ENCODE measurements around the gene ZNFX1.
"Not testable (repeated sequence)": the region's sequence is repeated elsewhere in the genome, so short reads cannot be mapped to it uniquely, and the experiment has no call there.

ZNFX1 gene

GRCh38 chr20:49278036-49278817 is at the start of gene ZNFX1:
ZNFX1 (minus strand) TSS chr20:49278057; CDS start chr20:49275839, 2,218 bp downstream.
- DNase-seq = peak; percentile 96

DNA sequence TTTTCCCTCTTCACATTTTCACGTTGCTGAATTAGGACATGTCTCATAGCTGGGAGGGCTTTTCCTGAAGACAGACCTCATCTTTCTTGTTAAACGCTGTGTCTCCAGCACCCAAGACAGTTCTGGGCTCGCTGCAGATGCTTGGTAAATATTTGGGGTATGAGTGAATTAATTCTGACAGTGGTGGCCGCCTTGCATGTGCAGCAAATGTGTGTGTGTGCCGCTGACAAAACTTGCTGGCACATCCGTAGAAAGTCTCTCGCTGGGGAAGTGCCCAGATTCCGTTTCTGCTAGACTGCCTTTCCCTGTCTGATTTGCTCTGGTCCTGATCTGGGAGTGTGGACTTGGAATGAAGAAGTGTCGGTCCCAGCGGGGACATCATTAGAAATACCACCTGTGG is 48.2 kb upstream of the ZNFX1 start:
- DNase-seq = no peak

- DNase-seq = no peak
Measured at GRCh38 chr20:49324306-49324705, 46.4 kb upstream of the ZNFX1 start.

DNA sequence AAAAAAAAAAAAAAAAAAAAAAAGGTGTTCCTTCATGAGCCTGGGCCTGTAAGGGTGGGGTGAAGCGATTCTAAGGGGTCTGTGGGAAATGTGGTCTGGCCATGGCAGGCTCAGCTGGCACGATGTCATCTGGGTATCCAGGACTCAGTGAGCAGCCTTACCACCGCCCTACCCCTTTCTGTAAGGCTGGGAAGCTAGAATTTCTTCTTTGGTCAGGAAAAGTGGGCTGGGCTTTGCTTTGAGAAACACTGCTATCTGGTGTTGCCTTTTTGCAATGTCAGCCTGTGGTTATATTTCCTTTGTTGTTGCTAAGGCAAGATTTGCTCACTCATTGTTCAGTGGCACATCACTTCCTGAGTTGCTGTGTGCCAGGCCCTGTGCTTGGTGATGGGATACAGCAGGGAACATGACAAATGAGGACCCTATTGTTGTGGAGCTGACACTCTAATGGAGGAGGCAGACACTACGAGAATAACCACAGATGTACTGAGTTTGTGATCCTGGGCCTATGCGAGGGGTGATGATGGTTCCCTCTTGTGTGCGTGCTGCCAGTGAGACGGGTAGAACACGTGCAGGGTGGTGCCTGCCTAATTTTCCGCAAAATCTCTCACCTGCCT is 45.9 kb upstream of the ZNFX1 start:
- peak; percentile 23 for DNase-seq

GRCh38 chr20:49320460-49320859 is 42.6 kb upstream of the ZNFX1 start:
- DNase-seq = no peak

DNA sequence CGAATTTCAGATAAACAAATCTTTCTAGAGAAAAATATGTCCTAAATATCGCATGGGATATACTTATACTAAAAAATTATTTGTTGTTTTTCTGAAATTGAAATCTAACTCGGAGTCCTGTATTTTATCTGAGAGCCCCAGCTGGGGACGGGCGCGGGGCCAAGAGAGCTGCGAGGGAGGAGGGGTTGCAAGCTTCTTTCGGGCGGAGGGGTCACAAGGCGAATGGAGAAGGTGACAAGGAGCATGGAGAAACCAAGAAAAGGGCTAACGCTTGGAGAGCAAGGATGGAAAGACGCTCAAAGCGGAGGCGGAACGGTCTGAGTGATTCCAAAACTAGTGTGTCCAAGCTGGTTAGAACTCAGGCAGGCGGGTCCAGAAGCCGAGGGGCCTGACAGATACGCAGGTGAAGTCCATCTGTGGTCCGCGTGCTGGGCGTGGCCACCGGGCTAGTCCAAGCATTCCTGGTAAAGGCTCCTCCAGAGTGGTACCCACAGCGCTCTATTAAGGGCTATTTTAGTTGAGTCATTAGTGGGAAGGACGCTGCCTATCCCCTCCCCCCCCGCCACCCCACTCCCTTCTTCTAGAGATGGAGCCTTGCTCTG is 41.5 kb upstream of the ZNFX1 start:
- no peak for DNase-seq

DNA sequence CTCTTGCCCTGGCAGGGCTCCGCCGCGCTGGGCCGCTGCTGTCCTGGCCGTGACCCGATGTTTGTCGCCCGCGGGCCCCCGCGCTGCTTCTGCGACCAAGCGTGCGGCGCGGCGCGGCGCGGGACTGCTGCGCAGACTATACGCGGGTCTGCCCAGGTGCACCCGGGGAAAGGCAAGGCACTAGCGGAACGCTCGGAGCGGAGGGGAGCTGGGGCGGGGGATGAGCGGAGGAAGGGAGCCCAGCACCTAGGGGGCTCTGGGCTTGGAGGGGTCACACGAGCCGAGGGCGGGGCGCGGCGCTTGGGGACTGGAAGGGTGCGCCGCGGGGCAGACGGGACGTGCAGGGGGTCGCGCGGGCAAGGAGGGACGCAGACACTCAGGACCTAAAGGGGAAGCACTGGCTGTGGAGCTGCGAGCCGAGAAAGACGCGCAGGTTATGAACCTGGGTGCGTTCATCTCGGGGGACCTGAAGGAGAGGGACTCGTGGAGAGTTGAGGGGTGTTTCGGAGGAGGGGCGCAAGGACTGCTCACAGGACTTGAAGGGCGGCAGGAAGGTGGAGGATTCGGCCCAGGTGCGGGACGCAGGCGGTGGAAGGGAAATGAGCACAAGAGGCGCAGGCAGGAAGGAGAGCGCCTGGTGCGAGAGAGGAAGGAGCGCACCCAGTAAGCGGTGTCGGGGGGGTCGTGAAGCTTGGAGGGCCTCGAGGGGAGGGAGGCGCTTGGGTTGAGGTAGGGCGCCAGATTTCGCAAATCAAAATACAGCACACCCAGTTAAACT is 40.8 kb upstream of the ZNFX1 start:
- no peak for DNase-seq

GRCh38 chr20:49318091-49318429 is 40.2 kb upstream of the ZNFX1 start:
- DNase-seq = no peak

DNA sequence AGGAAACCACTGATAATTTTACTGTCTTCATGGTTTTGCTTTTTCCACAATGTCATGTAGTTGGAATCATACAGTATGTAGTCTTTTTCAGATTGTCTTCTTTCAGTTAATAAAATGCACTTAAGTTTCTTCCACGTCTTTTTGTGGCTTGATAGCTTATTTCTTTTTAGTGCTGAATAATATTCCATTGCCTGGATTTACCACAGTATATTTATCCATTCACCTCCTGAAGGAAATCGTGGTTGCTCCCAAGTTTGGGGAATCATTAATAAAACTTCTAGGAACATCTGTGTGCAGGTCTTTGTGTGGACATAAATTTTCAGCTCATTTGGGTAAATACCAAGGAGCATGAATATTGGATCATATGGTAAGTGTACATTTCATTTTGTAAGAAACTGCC is 38.8 kb upstream of the ZNFX1 start:
- no peak for DNase-seq

GRCh38 chr20:49315580-49315979 is 37.7 kb upstream of the ZNFX1 start:
- no peak for DNase-seq

DNA sequence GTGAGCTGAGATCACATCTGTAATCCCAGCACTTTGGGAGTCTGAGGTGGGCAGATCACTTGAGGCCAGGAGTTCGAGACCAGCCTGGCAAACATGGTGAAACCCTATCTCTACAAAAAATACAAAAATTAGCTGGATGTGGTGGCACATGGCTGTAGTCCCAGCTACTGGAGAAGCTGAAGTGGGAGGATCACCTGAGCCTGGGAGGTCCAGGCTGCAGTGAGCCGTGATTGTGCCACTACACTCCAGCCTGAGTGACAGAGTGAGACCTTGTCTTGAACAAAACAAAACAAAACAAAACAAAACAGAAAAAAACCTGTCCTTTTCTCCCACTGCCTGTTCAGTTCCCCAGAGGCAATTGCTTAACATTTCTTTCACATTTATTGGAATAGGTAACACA is 36.2 kb upstream of the ZNFX1 start:
- not testable (repeated sequence) for DNase-seq

- no peak for DNase-seq
Measured at GRCh38 chr20:49313283-49313682, 35.4 kb upstream of the ZNFX1 start.

GRCh38 chr20:49312661-49313060 is 34.8 kb upstream of the ZNFX1 start:
- DNase-seq = no peak

DNA sequence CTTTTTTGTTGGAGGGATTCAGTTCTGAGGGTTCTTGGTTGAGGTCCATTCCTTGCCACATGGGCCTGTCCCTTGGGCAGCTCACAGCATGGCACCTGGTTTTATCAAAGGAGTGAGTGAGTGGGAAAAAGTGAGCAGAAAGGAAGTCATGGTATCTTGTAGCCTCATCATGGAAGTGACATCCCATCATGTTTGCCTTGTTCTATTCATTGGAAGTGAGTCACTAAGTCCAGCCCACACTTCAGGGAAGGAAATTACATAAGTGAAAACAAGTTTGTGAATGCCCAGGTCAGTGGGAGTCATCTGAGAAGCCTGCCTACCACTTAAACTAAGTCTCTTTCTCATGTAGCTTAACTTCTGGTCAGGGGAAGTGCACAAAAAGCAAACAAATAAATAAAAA is 32.8 kb upstream of the ZNFX1 start:
- DNase-seq = no peak

DNA sequence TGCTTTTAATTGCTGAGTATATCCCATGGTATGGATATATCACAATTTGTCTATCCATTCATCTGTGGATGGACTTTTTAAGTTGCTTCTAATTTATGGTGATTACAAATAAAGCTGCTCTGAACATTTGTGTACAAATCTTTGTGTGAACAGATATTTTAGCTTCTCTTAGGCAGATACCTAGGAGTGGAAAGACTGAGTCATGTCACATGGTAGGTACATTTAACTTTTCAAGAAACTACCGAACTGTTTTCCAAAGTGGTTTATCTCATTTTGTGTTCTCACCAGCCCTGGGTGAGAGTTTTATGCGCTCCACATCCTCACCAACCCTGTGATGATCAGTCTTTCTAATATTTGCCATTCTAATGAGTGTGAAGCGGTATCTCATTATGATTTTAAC is 31.0 kb upstream of the ZNFX1 start:
- no peak for DNase-seq

DNA sequence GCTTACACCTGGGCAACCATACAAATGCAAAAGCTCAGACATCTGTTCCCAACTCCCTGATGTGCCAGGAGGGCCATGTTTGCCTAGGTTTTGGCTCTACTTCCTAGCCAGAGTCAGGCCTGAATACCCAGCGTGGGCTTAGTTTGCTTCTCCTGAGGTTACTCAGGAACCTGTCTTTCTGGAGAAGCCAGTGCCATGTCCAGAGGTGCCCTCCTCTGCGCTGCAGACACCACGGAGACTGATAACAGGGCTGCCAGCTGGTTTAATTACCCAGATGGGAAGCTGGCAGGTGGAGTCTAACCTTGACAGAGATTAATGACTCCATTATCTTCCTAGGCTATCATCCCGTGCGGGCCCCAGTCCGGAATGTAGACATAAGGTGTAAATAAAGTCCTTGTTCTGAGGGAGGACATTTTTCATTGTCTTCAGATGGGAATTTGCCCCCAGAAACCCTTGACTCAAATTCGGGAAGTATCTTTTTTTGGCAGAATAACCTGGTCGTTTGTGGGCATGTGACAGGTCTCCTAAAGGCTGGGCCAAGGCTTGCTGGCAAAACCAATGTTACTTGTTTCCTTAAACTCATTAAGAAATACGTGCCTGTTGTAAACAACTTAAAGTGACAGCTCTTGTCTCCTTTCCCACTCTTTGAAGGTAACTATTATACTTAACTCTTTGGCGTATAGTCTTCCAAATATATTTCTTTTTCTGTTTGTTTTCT is 29.2 kb upstream of the ZNFX1 start:
- no peak for DNase-seq

DNA sequence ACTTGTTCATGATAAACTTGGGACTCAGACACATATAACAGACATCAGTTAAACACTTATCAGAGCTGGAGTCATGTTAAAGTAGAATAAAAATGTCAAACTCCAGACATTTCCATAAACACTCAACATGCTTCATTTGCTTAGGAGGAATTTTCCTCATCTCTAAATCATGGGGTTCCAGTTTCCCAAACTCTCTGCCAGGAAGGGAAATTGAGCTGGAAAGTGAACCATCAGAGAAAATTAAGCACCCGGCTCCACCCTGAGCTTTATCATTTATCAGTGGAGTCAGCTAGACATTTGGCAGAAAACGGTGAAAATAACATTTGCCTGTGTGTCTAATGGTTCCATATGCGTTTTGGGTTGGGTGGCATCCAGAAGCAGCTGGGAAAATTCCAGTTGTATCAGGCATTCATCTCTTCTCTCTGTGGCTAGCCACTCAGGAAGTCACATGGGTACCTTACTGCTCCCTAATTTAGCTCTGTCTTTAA is 25.3 kb upstream of the ZNFX1 start:
- DNase-seq = no peak

DNA sequence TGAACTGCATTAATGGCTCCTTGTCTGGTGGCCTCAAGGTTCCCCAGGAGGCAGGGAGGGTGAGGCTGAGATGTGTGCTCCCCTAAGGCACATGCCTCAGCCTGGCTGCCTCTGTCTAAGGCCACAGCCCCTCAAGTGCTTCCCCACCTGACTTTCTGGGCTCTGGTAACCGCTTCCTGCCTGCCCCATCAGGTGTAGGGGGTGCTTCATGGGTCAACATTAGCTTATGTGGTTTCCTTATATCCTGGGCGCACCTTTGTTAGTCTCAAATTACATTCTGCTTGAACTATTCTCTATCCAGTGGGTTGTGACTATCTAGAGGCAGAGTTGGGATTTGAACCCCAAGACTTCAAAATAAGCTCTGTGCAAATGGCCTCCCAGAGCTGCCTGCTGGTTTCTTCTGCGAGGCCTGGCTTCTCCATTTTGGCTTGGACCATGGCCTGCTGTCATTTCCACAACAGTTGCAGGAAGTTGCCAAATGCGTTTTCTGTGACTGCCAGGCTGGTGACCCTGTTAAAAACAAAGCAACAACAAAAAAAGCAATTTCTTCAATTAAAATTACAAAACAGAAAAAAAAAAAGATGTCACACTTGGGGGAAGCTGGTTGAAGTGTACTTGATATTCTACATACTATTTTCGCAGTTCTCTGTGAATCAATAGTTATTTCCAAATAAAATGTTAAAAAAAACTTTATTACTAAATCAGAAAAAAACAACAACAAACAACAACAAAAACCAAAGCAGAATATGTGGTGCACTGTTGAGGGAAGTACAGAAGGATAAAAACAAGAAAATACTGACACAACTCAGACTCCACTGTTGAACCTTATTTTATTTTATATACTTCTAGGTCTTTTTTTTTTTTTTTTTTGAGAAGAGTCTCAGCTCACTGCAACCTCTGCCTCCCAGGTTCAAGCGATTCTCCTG is 20.0 kb upstream of the ZNFX1 start:
- no peak for DNase-seq

GRCh38 chr20:49294002-49294654 is 16.3 kb upstream of the ZNFX1 start:
- not testable (repeated sequence) for DNase-seq

GRCh38 chr20:49293122-49293521 is 15.3 kb upstream of the ZNFX1 start:
- no peak for DNase-seq

GRCh38 chr20:49292010-49292409 is 14.2 kb upstream of the ZNFX1 start:
- DNase-seq = no peak

Measured in NCI-H1694 treated with DMSO at 0.1 percent for 48 hours (cell line).